ENCODE measurements around the gene ESRP2. TPM values are rescaled to one million over a fixed set of nuclear protein-coding genes. Genes with fewer than 3 reads are reported as not detected.

The ESRP2 gene
- total and polyA plus RNA-seq, 9 of the 15 experiments (the other 6 are each of a cell fraction or from before 2014, with no cell fraction given): 0.05 to 0.15 (median 0.07) TPM; not detected in 6

- H3K4me1 ChIP-seq (replicated peaks in 1 of 2; ENCODE audit: control insufficient read depth in 2 of 2, insufficient read depth in 2 of 2, low read length in 2 of 2): peaks cover 0 to 12% of the 10 kb centered on the region in 2 experiments; a peak in 1 of 5 replicates
- peaks cover 71% of the 10 kb centered on the region; the same call in 2 of the 3 replicates for H3K36me3 ChIP-seq (ENCODE audit: control insufficient read depth, insufficient read depth, low read length)
- no peak overlapping the region; a peak in 1 of 4 replicates for H3K9ac ChIP-seq (ENCODE audit: insufficient read depth in 1 of 2, low read depth in 2 of 2, low read length in 2 of 2)
- POLR2A ChIA-PET: interaction anchor here (0.6 to 1.8 kb wide), 4 partner anchors 9 to 285 kb away, joined by 3 to 8 read pairs (median 4); no protein-coding TSS in a partner anchor
- H3K9me1 ChIP-seq (ENCODE audit: control insufficient read depth, insufficient read depth, low read length): no peaks in the 10 kb centered on the region
- CTCF ChIA-PET (ENCODE audit: low intra/inter-chr PET ratio): interaction anchor here (1.3 to 2.6 kb wide), 2 partner anchors 156 to 235 kb away, joined by 3 to 18 read pairs; no protein-coding TSS in a partner anchor
- in situ Hi-C loops (cut with MboI): loop anchor here (10.0 kb wide), 1 partner anchor 153 kb away; no protein-coding TSS in a partner anchor
- 89% methylated on average over 2 of the region's 2 CpGs for WGBS (ENCODE audit: insufficient coverage, low coverage, missing lambda C conversion rate)
- FAIRE-seq: no peak
- H4K20me1 ChIP-seq (replicated peaks; ENCODE audit: control insufficient read depth, insufficient read depth, low read length): no peaks in the 10 kb centered on the region; the same call in 1 of the 2 replicates
- H3K27me3 ChIP-seq (ENCODE audit: control insufficient read depth in 2 of 2, insufficient read depth in 2 of 2, low read length in 2 of 2): no peaks in the 10 kb centered on the region
- BruUV-seq (replicated peaks): no TSS peak
- no peak for ATAC-seq
- no peaks in the 10 kb centered on the region; the same call in 2 of the 3 replicates for H3K79me2 ChIP-seq (ENCODE audit: control insufficient read depth, insufficient read depth, low read length)
- no peak overlapping the region for H3K4me2 ChIP-seq (ENCODE audit: insufficient read depth, low read length)
- H3K9me3 ChIP-seq (replicated peaks; ENCODE audit: control insufficient read depth, insufficient read depth, low read depth, low read length): no peaks in the 10 kb centered on the region
- TF ChIP-seq ATF4 (CRISPR knock-in tag; IDR thresholded peaks at IDR 0.05) (no peak), HOMEZ (CRISPR knock-in tag; IDR thresholded peaks at IDR 0.05) (no peak), SREBF1 (IDR thresholded peaks at IDR 0.05; ENCODE audit: borderline replicate concordance, low read depth, low read length) (no peak), HMGXB4 (CRISPR knock-in tag; IDR thresholded peaks at IDR 0.05) (no peak), DPF2 (IDR thresholded peaks at IDR 0.05) (no peak), ZBTB7A (IDR thresholded peaks at IDR 0.05; ENCODE audit: borderline replicate concordance, control insufficient read depth, low read depth, low read length) (no peak), MBD1 (CRISPR knock-in tag; IDR thresholded peaks at IDR 0.05) (no peak), BCL6 (CRISPR knock-in tag; IDR thresholded peaks at IDR 0.05) (no peak), CCAR2 (IDR thresholded peaks at IDR 0.05; ENCODE audit: low read depth, low read length) (no peak), ZNF41 (CRISPR knock-in tag; conservative IDR thresholded peaks at IDR 0.05) (no peak), FOXM1 (IDR thresholded peaks at IDR 0.05; ENCODE audit: low read depth) (no peak), FOXM1 (CRISPR knock-in tag; IDR thresholded peaks at IDR 0.05; ENCODE audit: low read depth) (no peak)
- no peak overlapping the region for H3K27ac ChIP-seq (ENCODE audit: extremely low read depth, low read depth, low read length)
- DNase-seq (ENCODE audit: extremely low read depth in 1 of 4, low spot score in 3 of 4): peak in 1 of 4 experiments; percentile 11
- H2AFZ ChIP-seq (ENCODE audit: low read depth, low read length): no peak overlapping the region
- H3K4me3 ChIP-seq: no peak overlapping the region
- intact Hi-C loops (cut with micrococcal nuclease): loop anchor here (2.0 kb wide), 1 partner anchor 133 kb away; no protein-coding TSS in a partner anchor
Observed at GRCh38 chr16:68227850-68228553, 7.9 kb downstream of the ESRP2 start.

All from K562 (cell line).